NCI-H1417 (cell line): ENCODE results near the gene TPRA1.
"Not testable (repeated sequence)": the region's sequence is repeated elsewhere in the genome, so short reads cannot be mapped to it uniquely, and the experiment has no call there.

Experiments
- DNase-seq, 3 experiments: peaks; one replicate each; lab custom pipeline; 2025; lab: John Stamatoyannopoulos, UW

The TPRA1 gene

DNA sequence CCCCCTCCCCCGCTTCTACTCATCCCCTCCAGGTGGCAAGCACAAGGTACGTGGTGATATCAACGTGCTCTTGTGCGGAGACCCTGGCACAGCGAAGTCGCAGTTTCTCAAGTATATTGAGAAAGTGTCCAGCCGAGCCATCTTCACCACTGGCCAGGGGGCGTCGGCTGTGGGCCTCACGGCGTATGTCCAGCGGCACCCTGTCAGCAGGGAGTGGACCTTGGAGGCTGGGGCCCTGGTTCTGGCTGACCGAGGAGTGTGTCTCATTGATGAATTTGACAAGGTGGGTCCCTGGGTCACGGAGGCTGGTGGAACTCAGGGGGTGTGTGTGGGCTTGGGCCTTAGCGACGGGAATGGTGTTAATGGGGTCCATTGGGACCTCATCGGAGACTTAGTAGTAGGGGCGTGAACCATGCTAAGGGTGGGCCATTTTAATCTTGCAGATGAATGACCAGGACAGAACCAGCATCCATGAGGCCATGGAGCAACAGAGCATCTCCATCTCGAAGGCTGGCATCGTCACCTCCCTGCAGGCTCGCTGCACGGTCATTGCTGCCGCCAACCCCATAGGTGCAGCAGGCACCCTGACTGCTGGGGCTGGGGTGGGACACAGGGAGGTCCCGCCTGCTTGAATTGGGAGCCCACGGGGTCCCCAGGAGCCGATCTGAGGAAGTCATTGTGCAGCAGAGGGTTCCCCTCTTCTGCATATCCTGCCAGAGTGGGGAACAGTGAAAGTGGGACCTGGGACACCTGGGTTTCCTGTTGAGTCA is 26.5 kb upstream of the TPRA1 start:
- no peak for DNase-seq

DNA sequence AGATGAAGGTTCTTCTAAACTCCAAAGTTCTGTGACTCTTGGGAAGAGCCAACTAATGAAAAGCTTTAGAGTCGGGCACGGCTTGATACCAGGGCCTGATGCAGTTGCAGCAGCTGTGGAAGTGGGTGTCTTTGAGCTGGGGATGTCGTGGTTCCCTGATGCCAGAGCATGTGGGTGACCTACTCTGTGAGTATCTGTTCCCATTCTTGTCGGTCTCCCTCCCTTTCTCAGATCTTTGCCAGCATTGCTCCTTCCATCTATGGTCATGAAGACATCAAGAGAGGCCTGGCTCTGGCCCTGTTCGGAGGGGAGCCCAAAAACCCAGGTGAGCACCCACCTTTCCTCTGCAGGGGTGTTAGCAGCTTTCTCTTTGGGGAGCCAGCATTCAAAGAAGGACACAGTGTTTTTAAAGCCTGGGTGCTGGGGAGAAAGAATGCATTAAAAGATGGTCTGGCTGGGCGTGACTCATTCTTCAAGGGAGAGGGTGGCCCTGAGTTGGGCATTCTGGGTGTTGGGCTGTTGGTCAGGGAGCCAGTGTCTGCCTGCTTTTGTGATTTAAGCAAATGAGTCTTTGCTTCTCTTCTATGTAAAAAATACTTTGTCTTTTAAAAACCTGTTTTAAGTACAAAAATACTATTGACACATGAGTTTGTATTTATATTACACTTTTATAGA is 25.2 kb upstream of the TPRA1 start:
- no peak for DNase-seq

DNA sequence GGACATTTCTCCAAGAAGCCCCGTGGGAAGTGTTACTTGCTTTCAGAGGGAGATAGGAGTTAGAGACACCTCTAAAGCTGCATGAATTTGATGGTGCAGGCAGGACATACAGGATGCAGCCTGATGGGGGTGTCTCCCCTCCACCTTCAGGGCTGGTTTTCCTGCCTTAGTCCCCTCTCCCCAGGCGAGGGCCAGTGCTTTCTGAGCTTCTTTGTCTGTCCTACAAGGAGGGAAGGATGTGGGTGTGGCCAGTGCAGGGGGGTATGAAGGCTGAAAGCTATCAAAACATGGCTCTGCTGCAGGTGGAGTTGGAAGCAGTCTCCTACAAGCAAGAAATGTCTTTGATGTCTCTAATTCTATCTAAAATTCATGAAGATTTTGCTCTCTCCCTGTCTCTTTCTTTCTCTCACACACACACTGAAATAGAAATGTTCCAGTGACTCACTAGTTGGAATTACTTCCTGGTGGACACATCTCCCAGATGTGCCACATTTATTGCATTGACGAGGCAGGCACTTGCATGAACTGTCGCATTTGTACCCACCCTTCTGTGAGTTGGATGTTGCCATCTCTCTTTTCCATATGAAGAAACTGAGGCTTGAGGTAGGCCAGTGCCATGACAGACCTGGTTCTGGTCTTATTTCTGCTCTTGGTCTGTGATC is 24.5 kb upstream of the TPRA1 start:
- DNase-seq, result peak in 2 of 3 experiments; percentile 49 to 59

DNA sequence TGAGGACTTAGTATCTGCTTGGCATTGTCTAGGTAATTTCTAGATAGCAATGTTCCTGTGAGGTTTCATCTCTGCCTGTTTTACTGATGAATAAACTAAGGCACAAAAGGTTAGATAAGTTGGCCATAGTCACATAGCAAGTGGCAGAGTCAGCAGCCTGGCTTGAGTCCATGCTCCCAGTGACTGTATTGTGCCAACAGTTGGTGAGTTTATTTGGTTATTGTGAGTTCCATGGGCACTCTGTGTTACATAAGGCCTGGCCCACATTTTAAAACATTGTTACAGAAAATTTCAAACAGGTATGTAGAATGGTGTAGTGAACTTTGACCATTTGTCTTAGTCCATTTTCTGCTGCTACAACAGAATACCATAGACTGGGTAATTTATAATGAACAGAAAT is 22.9 kb upstream of the TPRA1 start:
- no peak for DNase-seq

DNA sequence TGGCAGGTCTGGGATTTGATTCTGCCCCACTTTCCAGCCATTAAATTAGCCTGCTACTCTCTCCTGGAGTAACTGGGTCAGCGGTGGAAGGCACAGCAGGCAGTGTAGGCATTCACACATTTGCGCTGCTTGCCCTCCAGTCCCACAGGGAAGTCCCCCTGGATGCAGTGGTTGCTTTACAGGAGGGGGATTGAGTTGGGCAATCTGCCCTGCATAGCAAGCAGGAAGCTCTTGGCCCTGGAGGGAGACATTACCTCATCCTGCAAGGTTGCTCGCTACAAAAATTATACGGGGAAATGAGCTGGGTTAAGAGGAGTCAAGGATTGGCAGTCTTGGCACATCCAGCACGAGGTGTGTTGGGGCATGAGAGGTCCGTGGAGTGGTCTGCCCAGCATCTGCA is 22.4 kb upstream of the TPRA1 start:
- no peak for DNase-seq

DNA sequence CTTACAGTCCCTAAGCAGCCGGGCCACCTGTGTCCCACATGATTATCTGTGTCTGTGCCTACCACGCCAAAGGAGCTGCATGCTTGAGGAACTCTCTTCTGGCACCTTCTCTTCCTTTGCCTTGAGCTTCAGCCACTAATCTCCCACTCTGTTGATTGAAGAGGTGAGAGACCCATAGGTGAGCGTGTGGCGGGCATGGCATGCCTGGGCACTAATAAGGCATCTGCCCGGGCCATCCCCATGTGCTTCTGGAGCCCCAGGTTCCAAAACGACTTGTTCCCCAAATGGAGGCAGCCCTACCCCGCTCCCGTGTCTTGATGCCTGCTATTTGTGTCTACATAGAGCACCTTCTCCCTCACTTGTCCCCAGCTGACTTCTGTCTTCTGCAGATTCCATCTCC is 20.7 kb upstream of the TPRA1 start:
- DNase-seq, result no peak

DNA sequence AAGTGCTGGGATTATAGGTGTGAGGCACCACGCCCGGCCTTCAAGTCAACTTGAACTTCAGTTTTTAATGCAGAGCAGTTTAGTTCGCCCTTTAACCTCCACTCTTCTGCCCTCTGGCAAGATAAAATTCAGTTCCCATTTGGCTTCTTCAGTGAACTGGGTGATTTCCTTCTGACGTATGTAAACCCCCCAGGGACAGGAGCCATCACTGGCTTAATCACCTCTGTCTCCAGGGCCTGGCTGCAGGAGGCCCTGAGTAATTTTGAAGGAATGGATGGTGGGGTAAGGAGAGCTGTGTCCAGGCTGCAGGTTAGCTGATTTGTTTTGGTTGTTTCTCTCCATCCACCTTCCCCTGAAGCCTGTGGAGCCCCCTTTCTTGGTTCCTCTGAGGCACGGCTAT is 19.6 kb upstream of the TPRA1 start:
- no peak for DNase-seq

DNA sequence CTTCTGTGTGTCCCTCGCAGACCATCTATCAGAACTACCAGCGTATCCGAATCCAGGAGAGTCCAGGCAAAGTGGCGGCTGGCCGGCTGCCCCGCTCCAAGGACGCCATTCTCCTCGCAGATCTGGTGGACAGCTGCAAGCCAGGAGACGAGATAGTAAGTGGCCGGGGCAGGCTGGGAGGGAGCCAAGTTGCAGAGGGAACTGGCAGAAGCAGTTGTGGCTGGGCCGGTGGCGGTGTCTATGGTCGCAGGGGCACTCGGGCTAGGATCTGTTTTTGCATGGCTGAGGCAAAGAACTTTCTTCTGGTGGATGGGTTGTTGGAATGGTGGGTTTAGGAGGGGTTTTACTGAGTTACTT is 17.8 kb upstream of the TPRA1 start:
- no peak for DNase-seq

DNA sequence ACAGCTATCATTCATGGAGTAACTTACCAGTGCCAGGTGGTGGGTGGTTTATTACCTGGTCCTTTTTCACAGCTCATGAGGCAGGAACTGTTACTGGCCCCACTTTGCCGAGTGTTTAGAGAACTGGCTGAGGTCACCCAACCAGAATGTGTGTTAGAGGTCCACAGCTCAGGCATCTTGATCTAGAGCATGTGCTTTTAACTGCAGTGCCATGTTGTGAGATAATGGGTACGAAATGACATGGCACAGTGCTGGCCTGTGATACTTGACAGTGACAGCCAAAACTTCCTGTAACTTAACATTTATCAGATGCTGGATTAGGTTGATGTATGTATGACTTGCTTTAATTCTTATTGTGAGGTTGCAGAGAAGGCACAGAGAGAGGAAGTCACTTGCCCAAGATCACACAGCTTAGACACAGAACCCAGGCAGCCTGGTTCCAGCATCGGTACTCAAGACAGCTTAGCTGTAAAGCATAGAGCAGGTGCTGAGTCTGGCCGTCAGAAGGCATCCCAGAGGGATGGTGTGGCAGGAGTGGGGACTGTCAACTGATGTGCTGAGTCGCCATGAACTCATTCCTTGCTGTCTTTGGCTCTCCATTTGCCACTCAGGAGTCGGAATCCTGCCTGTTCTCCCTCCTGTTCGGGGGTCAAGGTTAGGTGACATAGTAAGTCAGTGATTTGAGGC is 17.3 kb upstream of the TPRA1 start:
- no peak for DNase-seq

DNA sequence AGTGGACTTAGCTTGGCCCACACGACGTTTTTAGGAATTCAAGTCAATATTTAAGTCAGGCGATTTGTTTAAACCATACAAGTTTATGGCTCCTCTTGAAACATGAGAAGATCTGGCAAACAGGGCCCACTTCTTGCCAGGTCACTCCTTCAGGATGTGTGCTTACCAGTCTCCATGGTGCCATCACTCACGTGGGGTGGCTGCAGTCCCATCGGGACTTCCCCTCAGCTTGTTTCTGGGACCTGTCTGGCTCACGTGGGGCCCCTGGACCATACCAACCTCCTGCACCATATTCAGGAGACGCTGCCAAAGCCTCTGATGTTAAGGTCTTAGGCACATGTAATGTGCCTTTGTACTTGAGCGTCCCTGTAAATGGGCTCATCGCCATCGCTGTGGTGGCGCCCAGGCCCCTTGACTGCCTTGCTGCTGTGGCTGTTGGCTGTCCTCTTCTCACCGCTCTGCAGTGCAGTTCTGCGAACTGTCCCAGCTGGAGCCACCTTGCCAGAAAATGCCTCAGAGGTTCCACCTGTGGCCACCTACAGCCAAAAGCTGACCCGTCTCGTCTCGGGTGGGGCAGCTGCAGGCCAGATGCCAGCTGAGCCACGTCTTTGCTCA is 16.6 kb upstream of the TPRA1 start:
- no peak for DNase-seq

DNA sequence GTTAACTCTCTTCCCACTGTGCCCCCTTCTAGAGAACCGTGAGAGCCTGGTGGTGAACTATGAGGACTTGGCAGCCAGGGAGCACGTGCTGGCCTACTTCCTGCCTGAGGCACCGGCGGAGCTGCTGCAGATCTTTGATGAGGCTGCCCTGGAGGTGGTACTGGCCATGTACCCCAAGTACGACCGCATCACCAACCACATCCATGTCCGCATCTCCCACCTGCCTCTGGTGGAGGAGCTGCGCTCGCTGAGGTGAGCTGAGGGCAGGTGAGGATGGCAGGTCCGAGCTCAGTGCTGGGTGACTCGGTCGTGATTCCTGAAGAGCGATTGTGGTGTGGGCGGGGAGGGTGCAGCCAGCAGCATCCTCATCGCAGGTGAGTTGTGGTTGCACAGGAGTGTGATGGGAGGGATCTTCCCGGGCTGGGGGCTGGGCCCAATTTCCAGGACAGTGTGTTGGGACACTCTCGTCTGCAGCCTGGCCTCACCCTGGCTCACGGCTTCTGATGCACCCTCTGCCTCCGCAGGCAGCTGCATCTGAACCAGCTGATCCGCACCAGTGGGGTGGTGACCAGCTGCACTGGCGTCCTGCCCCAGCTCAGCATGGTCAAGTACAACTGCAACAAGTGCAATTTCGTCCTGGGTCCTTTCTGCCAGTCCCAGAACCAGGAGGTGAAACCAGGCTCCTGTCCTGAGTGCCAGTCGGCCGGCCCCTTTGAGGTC is 15.7 kb upstream of the TPRA1 start:
- no peak for DNase-seq

DNA sequence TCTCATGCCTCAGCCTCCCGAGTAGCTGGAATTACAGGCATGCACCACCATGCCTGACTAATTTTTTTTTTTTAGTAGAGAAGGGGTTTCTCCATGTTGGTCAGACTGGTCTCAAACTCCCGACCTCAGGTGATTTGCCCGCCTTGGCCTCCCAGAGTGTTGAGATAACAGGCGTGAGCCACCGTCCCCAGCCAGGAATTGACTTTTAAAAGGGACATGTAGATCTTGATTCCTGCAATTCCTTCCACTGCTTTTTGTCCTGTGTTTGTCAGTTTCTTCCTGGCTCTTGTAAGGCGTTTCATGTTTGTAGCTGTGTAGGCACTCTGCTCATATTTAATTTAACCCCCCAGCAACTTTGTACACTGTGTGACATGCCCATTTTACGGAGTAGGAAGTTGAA is 15.0 kb upstream of the TPRA1 start:
- not testable (repeated sequence) for DNase-seq

DNA sequence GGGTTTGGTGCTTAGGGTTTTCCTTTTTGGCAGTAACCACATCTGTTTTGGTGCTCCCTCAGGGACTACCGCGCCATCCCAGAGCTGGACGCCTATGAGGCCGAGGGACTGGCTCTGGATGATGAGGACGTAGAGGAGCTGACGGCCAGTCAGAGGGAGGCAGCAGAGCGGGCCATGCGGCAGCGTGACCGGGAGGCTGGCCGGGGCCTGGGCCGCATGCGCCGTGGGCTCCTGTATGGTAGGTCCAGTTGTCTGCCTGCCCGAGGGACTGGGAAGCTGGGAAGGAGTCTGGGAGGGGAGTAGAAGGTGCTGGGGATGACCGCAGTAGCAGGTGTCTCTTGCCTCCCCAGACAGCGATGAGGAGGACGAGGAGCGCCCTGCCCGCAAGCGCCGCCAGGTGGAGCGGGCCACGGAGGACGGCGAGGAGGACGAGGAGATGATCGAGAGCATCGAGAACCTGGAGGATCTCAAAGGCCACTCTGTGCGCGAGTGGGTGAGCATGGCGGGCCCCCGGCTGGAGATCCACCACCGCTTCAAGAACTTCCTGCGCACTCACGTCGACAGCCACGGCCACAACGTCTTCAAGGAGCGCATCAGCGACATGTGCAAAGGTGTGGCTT is 14.1 kb upstream of the TPRA1 start:
- no peak for DNase-seq

DNA sequence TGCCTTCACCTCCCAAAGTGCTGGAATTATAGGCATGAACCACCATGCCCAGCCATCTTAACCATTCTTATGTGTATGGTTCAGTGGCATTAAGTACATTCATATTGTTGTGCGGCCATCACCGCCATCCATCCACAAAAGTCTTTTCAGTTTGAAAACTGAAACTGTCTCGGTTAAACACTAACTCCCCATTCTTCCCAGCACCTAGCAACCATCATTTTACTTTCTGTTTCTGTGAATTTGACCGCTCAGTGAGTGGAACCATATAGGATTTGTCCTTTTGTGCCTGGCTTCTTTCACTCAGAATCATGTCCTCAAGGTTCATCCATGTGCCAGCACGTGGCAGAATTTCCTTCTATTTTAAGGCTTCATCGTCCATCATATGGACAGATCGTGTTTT is 13.5 kb upstream of the TPRA1 start:
- DNase-seq, result no peak

DNA sequence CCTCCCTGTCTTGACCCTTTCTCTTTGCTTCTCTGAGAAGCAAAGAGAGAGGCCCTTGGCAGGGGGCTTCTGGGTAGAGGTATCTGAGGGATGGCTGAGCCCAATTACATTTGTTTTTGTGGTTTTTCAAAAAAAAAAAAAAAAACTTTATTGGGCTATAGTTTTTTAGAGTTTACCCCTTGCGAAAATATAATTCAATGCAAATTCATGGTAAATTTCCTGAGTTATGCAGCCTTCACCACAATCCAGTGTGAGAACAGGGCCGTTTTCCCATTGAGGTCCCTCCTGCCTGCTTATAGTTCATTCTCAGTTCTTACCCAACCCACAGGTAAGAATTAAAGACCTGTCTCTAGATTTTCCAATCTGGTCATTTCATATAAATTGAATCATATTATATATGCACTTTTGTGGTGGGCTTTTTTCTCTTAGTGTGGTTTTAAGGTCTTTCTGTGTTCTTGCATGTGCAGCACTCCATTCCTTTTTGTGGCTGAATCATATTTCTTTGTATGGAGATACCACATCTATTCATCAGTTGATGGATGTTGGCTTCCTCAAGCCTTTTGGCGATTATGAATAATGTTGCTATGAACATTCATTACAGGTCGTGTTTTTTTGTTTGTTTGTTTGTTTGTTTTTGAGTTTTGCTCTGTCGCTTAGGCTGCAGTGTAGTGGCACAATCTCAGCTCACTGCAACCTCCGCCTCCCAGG is 10.4 kb upstream of the TPRA1 start:
- DNase-seq, result no peak

DNA sequence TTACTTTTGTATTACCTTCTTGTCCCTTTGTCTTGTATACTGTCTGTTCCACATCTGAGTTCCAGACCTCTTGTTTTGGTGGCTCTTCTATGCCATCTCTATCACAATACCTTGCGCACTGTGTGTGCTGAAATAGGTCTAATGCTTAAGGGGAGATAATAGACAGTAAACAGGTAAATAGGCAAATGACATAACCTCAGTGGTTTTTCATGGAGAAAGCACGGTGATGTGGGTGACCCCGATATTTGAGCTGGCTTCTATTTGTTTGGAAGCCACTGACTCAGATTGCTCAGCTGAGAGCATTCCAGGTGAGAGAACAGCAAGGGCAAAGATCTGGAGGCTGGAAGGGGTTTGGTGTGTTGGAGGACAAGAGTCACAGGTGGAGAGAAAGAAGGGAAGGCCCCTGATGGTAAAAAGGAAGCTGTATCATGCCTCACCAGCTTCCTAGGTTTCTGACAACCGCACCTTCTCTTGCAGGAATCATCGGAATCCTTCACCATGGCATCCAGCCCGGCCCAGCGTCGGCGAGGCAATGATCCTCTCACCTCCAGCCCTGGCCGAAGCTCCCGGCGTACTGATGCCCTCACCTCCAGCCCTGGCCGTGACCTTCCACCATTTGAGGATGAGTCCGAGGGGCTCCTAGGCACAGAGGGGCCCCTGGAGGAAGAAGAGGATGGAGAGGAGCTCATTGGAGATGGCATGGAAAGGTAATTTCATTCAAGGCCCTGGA is 8.5 kb upstream of the TPRA1 start:
- peak in 1 of 3 experiments; percentile 80 for DNase-seq

DNA sequence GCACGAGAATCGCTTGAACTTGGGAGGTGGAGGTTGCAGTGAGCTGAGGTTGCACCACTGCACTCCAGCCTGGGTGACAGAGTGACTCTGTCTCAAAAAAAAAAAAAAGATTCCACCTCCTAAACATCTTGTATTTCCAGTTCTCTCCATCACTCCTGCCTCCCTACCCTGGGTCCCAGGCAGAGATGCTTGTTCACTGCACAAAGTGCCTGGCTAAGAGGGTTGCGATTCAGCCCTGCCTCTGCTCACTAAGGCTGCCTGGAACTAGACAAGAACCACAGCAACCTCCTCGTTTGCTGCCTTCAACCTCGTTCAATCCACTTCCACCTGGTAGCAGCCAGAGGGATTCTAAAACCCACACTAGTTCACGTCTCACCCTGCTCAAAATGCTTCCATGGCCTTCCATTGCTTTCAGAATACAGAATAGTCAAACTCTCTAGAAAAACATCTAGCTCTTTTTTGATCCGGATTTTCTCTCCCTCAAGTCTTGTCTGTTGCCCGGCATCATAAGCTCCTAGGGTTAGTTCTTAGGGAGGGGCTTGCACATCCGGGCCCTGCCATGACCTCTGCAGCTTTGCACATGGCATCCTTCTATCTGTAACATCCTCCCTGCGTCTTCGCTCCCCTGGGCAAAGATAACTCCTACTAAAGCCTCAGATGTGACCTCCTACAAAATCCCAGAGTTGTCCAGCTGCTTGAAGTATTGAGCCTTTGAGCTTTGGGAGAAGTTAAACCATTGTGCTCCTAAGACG is 6.7 kb upstream of the TPRA1 start:
- peak in 1 of 3 experiments; percentile 51 for DNase-seq

DNA sequence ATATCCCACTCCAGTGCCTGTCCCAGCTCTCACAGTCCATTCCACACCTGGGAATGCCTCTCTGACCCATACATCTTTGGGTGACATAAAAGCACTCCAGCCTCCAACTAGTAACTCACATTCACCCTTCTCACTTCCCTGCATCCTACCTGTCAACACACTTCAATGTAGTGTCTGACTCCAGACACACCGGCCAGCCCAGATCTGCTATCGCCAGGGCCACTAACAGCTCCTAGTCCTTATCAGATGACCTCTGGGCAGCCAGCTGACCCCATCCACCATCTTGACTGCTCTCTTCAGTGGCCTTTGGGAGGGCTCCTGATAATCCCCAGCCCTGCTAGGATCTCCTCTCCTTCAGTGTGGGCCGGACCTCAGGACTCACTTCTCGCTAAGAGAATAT is 4.8 kb upstream of the TPRA1 start:
- no peak for DNase-seq

DNA sequence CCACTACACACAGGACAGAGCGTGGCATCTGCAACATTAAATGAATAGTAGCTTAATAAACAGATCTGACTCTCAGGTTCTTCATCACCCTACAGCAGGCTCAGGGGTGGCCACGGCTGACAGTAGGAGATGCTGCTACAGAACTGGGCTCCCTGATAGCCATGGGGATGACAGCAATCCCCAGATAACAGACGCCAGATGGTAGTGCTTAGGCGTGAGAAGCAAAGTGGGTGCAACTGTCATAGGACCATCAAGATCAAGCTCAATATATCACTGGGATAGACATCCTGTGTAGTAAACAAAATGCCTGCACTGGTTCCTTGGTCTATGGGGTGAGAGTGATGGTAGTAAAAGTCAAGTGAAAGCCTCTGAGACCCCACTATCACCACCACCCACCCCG is 2.6 kb upstream of the TPRA1 start:
- DNase-seq, result no peak
